GM12878 (cell line): ENCODE data around the gene LANCL3. TPM values are rescaled to one million over a fixed set of nuclear protein-coding genes. Genes with fewer than 3 reads are reported as not detected.

Source experiments
- ATAC-seq: fragments of 200-7000 bp; cut with Tn5 transposase; 3 replicates; pipeline ENCODE4 v1.9.1; 2020; ENCODE audit warnings: mild to moderate bottlenecking, moderate library complexity
- BruUV-seq: library from RNA; stranded (reverse); fragments of 400-500 nt; replicated peaks from 2 replicates; lab custom pipeline; 2021; lab: Mats Ljungman, UMichigan
- CTCF ChIA-PET: fragments of 300-600 bp; sonication (Branson Sonifier 250); formaldehyde crosslinking; extraction: SDS; loops from one replicate; lab custom pipeline; 2021; ENCODE audit warnings: inconsistent platforms; lab: Yijun Ruan, JAX
- POLR2A ChIA-PET: fragments of 350-600 bp; formaldehyde crosslinking; extraction: SDS; loops from one replicate; lab custom pipeline; 2021; ENCODE audit warnings: inconsistent platforms; lab: Charles Lee
- RAD21 ChIA-PET: fragments of 300-600 bp; sonication (Branson Sonifier 250); formaldehyde crosslinking; loops from one replicate; lab custom pipeline; 2023; ENCODE audit warnings: antibody characterized with exemption; ENCODE audit not compliant: unreplicated experiment; lab: Charles Lee
- SMC1A ChIA-PET: fragments of 300-600 bp; sonication (Branson Sonifier 250); formaldehyde crosslinking; loops from one replicate; lab custom pipeline; 2023; ENCODE audit not compliant: unreplicated experiment, uncharacterized antibody; lab: Charles Lee
- DNase-seq: peaks from one replicate; pipeline ENCODE4 v3.0.0-alpha.2; 2011; ENCODE audit warnings: low read depth, low spot score
- FAIRE-seq: peaks from 3 replicates; lab custom pipeline; 2011; peaks lifted over from hg19 to GRCh38; lab: Jason Lieb, UNC
- H2AFZ ChIP-seq: 2 replicates; pipeline ENCODE4 v1.6.0; 2011; ENCODE audit warnings: low read depth, low read length, control low read depth; ENCODE audit not compliant: control insufficient read depth
- H3K27ac ChIP-seq: 2 replicates; pipeline ENCODE4 v1.5.1; 2011; ENCODE audit warnings: control low read depth; ENCODE audit not compliant: control insufficient read depth, insufficient read depth
- H3K27me3 ChIP-seq, 2 experiments: replicated peaks in 1 of 2; 2 replicates each; pipeline versions ENCODE4 v1.6.0 to v1.6.1; 2011; ENCODE audit warnings: low read length in 1 of 2; ENCODE audit not compliant: control insufficient read depth in 2 of 2, insufficient read depth in 2 of 2
- H3K36me3 ChIP-seq, 2 experiments: 2 replicates each; pipeline ENCODE4 v1.5.1; 2011; ENCODE audit warnings: low read length in 1 of 2; ENCODE audit not compliant: control insufficient read depth in 2 of 2, insufficient read depth in 2 of 2
- H3K4me1 ChIP-seq: 2 replicates; pipeline ENCODE4 v1.6.1; 2011; ENCODE audit warnings: mild to moderate bottlenecking, low read length, moderate library complexity, mixed read lengths; ENCODE audit not compliant: control insufficient read depth, insufficient read depth
- H3K4me2 ChIP-seq: 2 replicates; pipeline ENCODE4 v1.6.0; 2011; ENCODE audit warnings: control low read depth; ENCODE audit not compliant: control insufficient read depth, insufficient read depth
- H3K4me3 ChIP-seq: fragments of 200-600 bp; sonication (generic); 2 replicates; pipeline ENCODE4 v1.5.1; 2016
- H3K79me2 ChIP-seq: 2 replicates; pipeline ENCODE4 v1.6.0; 2011; ENCODE audit warnings: low read length; ENCODE audit not compliant: control insufficient read depth, insufficient read depth
- H3K9ac ChIP-seq: 2 replicates; pipeline ENCODE4 v1.8.0; 2011; ENCODE audit warnings: low read length, control low read depth, mixed read lengths; ENCODE audit not compliant: control insufficient read depth, insufficient read depth
- H3K9me3 ChIP-seq: replicated peaks from 3 replicates; pipeline ENCODE4 v1.5.1; 2011; ENCODE audit warnings: mild to moderate bottlenecking, low read length; ENCODE audit not compliant: control insufficient read depth, insufficient read depth
- H4K20me1 ChIP-seq: 2 replicates; pipeline ENCODE4 v1.6.0; 2011; ENCODE audit not compliant: control insufficient read depth, insufficient read depth
- BRCA1 ChIP-seq: IDR thresholded peaks from 2 replicates; pipeline ENCODE4 v1.6.1; 2011; ENCODE audit warnings: low read depth, low read length, improper control_type of control experiment
- CBFB ChIP-seq: IDR thresholded peaks from 2 replicates; pipeline ENCODE4 v1.6.1; 2016; ENCODE audit warnings: antibody characterized with exemption, low read depth
- HDAC2 ChIP-seq: fragments of 200-600 bp; sonication (generic); IDR thresholded peaks from 2 replicates; pipeline ENCODE4 v1.6.1; 2017
- HSF1 ChIP-seq: fragments of 150-350 bp; IDR thresholded peaks from 2 replicates; pipeline ENCODE4 v1.6.1; 2014; ENCODE audit warnings: mild to moderate bottlenecking, low read depth, low read length
- IRF4 ChIP-seq: IDR thresholded peaks from 2 replicates; pipeline ENCODE4 v1.6.1; 2011; ENCODE audit warnings: low read depth, low read length
- MYB ChIP-seq: fragments of 150-350 bp; IDR thresholded peaks from 2 replicates; pipeline ENCODE4 v1.6.1; 2014; ENCODE audit warnings: mild to moderate bottlenecking, low read depth, low read length, borderline replicate concordance
- NKRF ChIP-seq: fragments of 450-650 bp; conservative IDR thresholded peaks from 2 replicates; pipeline ENCODE4 v1.6.1; 2017; ENCODE audit warnings: mild to moderate bottlenecking, moderate library complexity
- NR2C2 ChIP-seq: IDR thresholded peaks from 2 replicates; pipeline ENCODE4 v1.6.1; 2011; ENCODE audit warnings: borderline replicate concordance, low read depth; ENCODE audit not compliant: control insufficient read depth, insufficient read length
- PBX3 ChIP-seq: IDR thresholded peaks from 2 replicates; pipeline ENCODE4 v1.6.1; 2011; ENCODE audit warnings: mild to moderate bottlenecking, low read depth, low read length, moderate library complexity; ENCODE audit not compliant: insufficient replicate concordance
- RUNX3 ChIP-seq: IDR thresholded peaks from 2 replicates; pipeline ENCODE4 v1.6.1; 2012; ENCODE audit warnings: low read length, inconsistent platforms
- SIN3A ChIP-seq: IDR thresholded peaks from 2 replicates; pipeline ENCODE4 v1.6.1; 2012; ENCODE audit warnings: low read depth, low read length, improper control_type of control experiment
- SMAD1 ChIP-seq: fragments of 450-650 bp; IDR thresholded peaks from 2 replicates; pipeline ENCODE4 v1.6.1; 2018; ENCODE audit warnings: mild to moderate bottlenecking, low read depth; ENCODE audit not compliant: partially characterized antibody
- SREBF1 ChIP-seq: IDR thresholded peaks from 2 replicates; pipeline ENCODE4 v1.6.1; 2012; ENCODE audit warnings: mild to moderate bottlenecking, low read length
- TCF3 ChIP-seq: IDR thresholded peaks from 2 replicates; pipeline ENCODE4 v1.6.1; 2012; ENCODE audit warnings: low read depth, mild to moderate bottlenecking, low read length, borderline replicate concordance; ENCODE audit not compliant: insufficient read depth
- ZBTB40 ChIP-seq: fragments of 450-650 bp; IDR thresholded peaks from 2 replicates; pipeline ENCODE4 v1.6.1; 2016; ENCODE audit warnings: mild to moderate bottlenecking, moderate library complexity, borderline replicate concordance
- WGBS: methylation state at CpG from one replicate; pipeline ENCODE4 v1.1.6; 2016; ENCODE audit warnings: low lambda C conversion rate; ENCODE audit not compliant: insufficient replicate concordance, insufficient coverage; ENCODE audit errors: missing lambda C conversion rate; 5-methylcytosine and 5-hydroxymethylcytosine counted together
- in situ Hi-C: fragments of 300-500 bp; cut with MboI; formaldehyde crosslinking; loops from 9 replicates; pipeline ENCODE4 v1.14.3; 2018; ENCODE audit warnings: mixed read lengths
- intact Hi-C: fragments of 100-400 bp; cut with micrococcal nuclease; formaldehyde crosslinking; loops from one replicate; pipeline ENCODE4 v1.14.2; 2022; ENCODE audit not compliant: unreplicated experiment
- polyA plus RNA-seq, 11 experiments: library from polyadenylated mRNA; depleted of rRNA in 4 of 11; unstranded in 6 of 11; stranded (reverse) in 5 of 11; fragments of >200 nt; fragmentation: Nextera tagmentation in 4 of 11; fragmentation: Illumina TruSeq in 1 of 11; extraction: Ambion mirVana in 4 of 11; extraction: Trizol in 1 of 11; gene quantifications; 1 replicate in 1 of 11; 2 replicates in 10 of 11; pipeline versions ENCODE4 v1.2.1 to v1.2.3, GENCODE V29; 2011 to 2016; ENCODE audit warnings: inconsistent platforms in 2 of 11, missing spikeins in 2 of 11, low read depth in 1 of 11
- total RNA-seq, 4 experiments: library from RNA; depleted of rRNA in 3 of 4; stranded (reverse); fragments of >200 nt in 3 of 4; fragmentation: Illumina TruSeq in 1 of 4; extraction: Trizol in 1 of 4; gene quantifications; 2 replicates each; pipeline versions ENCODE4 v1.2.1 to v1.2.3, GENCODE V29; 2013 to 2021

The LANCL3 gene
- total and polyA plus RNA-seq, 10 of the 15 experiments (the other 5 are each of a cell fraction or from before 2014, with no cell fraction given), result not detected

GRCh38 chrX:37701588-37701987 is 130.1 kb downstream of the LANCL3 start (continued):
- TF ChIP-seq PBX3, result no peak
- TF ChIP-seq, all 136 proteins: peak for 0

- no peak for ATAC-seq
- no peak for DNase-seq
- Histone ChIP-seq H2AFZ (no peak overlapping the region), H3K4me1 (no peaks in the 10 kb centered on the region), H3K9me3 (no peaks in the 10 kb centered on the region), H3K36me3 (no peaks in the 10 kb centered on the region), H3K27me3 (no peaks in the 10 kb centered on the region; a peak in 1 of 4 replicates), H3K4me3 (no peak overlapping the region), H3K79me2 (no peaks in the 10 kb centered on the region), H3K27ac (no peak overlapping the region), H3K9ac (no peak overlapping the region), H3K4me2 (no peak overlapping the region), H4K20me1 (no peaks in the 10 kb centered on the region)
- ChIA-PET SMC1A (interaction anchor here (0.8 to 0.9 kb wide), 2 partner anchors 55 to 89 kb away, joined by 3 read pairs; no protein-coding TSS in a partner anchor), POLR2A (no interaction called here), RAD21 (no interaction called here), CTCF (no interaction called here)
- no TSS peak for BruUV-seq
- 8% methylated on average over 3 of the region's 3 CpGs for WGBS
- FAIRE-seq, result no peak
- in situ Hi-C loops, result no loop called here
- intact Hi-C loops, result no loop called here
- TF ChIP-seq MYB (no peak), SMAD1 (no peak), CBFB (no peak), RUNX3 (no peak), NR2C2 (no peak), HDAC2 (no peak), TCF3 (no peak), ZBTB40 (no peak), NKRF (no peak), SIN3A (no peak), BRCA1 (no peak), IRF4 (no peak), HSF1 (no peak), SREBF1 (no peak)
Measured at GRCh38 chrX:37711991-37712390, 140.5 kb downstream of the LANCL3 start.
